Ishikawa (cell line): ENCODE measurements around the gene CD101.

Experiments
- CEBPB ChIP-seq: IDR thresholded peaks from 2 replicates; pipeline ENCODE4 v1.6.1; 2012
- CREB1 ChIP-seq: IDR thresholded peaks from 2 replicates; pipeline ENCODE4 v1.6.1; 2012; ENCODE audit warnings: low read depth
- EP300 ChIP-seq: IDR thresholded peaks from 2 replicates; pipeline ENCODE4 v1.6.1; 2012; ENCODE audit warnings: borderline replicate concordance
- NFIC ChIP-seq: IDR thresholded peaks from 2 replicates; pipeline ENCODE4 v1.6.1; 2012
- TAF1 ChIP-seq: IDR thresholded peaks from 2 replicates; pipeline ENCODE4 v1.6.1; 2012; ENCODE audit warnings: low read depth, mild to moderate bottlenecking
- ZBTB7A ChIP-seq: IDR thresholded peaks from 2 replicates; pipeline ENCODE4 v1.6.1; 2012; ENCODE audit warnings: low read depth
- TF ChIP-seq, protein P1 (sequence below): IDR thresholded peaks from 2 replicates; pipeline ENCODE4 v1.6.1; 2012
- TF ChIP-seq, protein P2 (sequence below): IDR thresholded peaks from 2 replicates; pipeline ENCODE4 v1.6.1; 2012; ENCODE audit warnings: low read depth, mild to moderate bottlenecking
- TF ChIP-seq, protein P3 (sequence below): IDR thresholded peaks from 2 replicates; pipeline ENCODE4 v1.6.1; 2012

DNA sequence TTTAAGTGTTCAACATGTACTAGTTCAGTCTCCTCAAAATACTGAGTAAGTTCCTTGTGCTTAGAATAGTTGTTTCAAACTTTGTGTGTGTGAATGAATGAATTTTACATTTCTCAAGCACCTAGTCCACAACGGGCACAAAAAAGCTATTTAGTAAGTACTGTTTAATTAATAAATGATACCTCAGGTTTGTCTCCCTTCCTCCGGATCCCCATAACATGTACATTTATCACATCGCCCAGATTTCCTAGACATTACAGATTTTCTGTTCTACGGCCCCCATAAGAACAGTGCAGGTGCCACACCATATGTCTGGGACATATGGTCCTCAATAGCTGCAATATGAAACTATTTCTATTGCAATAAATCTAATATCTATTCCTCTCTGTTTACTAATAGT is 57.2 kb downstream of the CD101 start:
- TF ChIP-seq, protein P1, sequence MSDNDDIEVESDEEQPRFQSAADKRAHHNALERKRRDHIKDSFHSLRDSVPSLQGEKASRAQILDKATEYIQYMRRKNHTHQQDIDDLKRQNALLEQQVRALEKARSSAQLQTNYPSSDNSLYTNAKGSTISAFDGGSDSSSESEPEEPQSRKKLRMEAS, result no peak
- TF ChIP-seq, protein P2, sequence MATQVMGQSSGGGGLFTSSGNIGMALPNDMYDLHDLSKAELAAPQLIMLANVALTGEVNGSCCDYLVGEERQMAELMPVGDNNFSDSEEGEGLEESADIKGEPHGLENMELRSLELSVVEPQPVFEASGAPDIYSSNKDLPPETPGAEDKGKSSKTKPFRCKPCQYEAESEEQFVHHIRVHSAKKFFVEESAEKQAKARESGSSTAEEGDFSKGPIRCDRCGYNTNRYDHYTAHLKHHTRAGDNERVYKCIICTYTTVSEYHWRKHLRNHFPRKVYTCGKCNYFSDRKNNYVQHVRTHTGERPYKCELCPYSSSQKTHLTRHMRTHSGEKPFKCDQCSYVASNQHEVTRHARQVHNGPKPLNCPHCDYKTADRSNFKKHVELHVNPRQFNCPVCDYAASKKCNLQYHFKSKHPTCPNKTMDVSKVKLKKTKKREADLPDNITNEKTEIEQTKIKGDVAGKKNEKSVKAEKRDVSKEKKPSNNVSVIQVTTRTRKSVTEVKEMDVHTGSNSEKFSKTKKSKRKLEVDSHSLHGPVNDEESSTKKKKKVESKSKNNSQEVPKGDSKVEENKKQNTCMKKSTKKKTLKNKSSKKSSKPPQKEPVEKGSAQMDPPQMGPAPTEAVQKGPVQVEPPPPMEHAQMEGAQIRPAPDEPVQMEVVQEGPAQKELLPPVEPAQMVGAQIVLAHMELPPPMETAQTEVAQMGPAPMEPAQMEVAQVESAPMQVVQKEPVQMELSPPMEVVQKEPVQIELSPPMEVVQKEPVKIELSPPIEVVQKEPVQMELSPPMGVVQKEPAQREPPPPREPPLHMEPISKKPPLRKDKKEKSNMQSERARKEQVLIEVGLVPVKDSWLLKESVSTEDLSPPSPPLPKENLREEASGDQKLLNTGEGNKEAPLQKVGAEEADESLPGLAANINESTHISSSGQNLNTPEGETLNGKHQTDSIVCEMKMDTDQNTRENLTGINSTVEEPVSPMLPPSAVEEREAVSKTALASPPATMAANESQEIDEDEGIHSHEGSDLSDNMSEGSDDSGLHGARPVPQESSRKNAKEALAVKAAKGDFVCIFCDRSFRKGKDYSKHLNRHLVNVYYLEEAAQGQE, result no peak
- TF ChIP-seq EP300, result no peak
- no peak for TF ChIP-seq CREB1
- TF ChIP-seq TAF1, result no peak
- no peak for TF ChIP-seq CEBPB
- no peak for TF ChIP-seq ZBTB7A
- TF ChIP-seq, protein P3, sequence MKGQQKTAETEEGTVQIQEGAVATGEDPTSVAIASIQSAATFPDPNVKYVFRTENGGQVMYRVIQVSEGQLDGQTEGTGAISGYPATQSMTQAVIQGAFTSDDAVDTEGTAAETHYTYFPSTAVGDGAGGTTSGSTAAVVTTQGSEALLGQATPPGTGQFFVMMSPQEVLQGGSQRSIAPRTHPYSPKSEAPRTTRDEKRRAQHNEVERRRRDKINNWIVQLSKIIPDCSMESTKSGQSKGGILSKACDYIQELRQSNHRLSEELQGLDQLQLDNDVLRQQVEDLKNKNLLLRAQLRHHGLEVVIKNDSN, result no peak
- no peak for TF ChIP-seq NFIC
